ENCODE data around the gene POLR2J2. TPM values are rescaled to one million over a fixed set of nuclear protein-coding genes. Genes with fewer than 3 reads are reported as not detected.

Gene POLR2J2
- total RNA-seq: 0.23 TPM in 1 of 2 replicates, not detected in the other

GRCh38 chr7:102671166-102671955 lies at the start of gene POLR2J2:
Gene POLR2J2 (minus strand): TSS chr7:102671663. CDS start chr7:102671601, 62 bp downstream.

GRCh38 chr7:102649924-102650323 lies 21.5 kb downstream of the POLR2J2 start, which contains the start of gene SPDYE2B:
Gene SPDYE2B (plus strand): TSS chr7:102650319. CDS start chr7:102652349, 2,030 bp downstream.

GRCh38 chr7:102642691-102643090 lies 28.8 kb downstream of the POLR2J2 start, which contains the start of gene UPK3BL1:
Gene UPK3BL1 (minus strand): TSS chr7:102642791. CDS start chr7:102642741, 50 bp downstream.

GRCh38 chr7:102616507-102617125 lies 54.8 kb downstream of the POLR2J2 start, which contains the start of gene RASA4:
Gene RASA4 (minus strand): TSS chr7:102616756. CDS start chr7:102616689, 67 bp downstream.

Other genes starting within 250 kb of the POLR2J2 start
- 28.3 and 34.1 TPM in 2 replicates for gene ORAI2, start 238.1 kb downstream of the POLR2J2 start, total RNA-seq
- 22.4 and 28.2 TPM in 2 replicates for gene ALKBH4, start 206.8 kb downstream of the POLR2J2 start, total RNA-seq
- gene LRWD1, start 206.7 kb downstream of the POLR2J2 start, total RNA-seq: 5.6 and 7.5 TPM in 2 replicates
- 24.0 and 47.8 TPM in 2 replicates for gene POLR2J, start 192.7 kb downstream of the POLR2J2 start, total RNA-seq
- gene RASA4B, start 153.9 kb downstream of the POLR2J2 start, total RNA-seq: 1.8 and 10.6 TPM in 2 replicates
- 0.09 and 0.35 TPM in 2 replicates for gene UPK3BL2, start 128.0 kb downstream of the POLR2J2 start, total RNA-seq
- not detected in 2 replicates for gene SPDYE2, start 120.4 kb downstream of the POLR2J2 start, total RNA-seq
- 4.1 and 13.4 TPM in 2 replicates for gene POLR2J3, start 99.1 kb downstream of the POLR2J2 start, total RNA-seq
- 6.0 and 9.3 TPM in 2 replicates for gene RASA4, start 54.9 kb downstream of the POLR2J2 start, total RNA-seq
- gene UPK3BL1, start 28.9 kb downstream of the POLR2J2 start, total RNA-seq: 20.4 and 22.5 TPM in 2 replicates
- not detected in 2 replicates for gene SPDYE2B, start 21.3 kb downstream of the POLR2J2 start, total RNA-seq
- gene FAM185A, start 77.3 kb upstream of the POLR2J2 start, total RNA-seq: 2.3 and 4.0 TPM in 2 replicates
- gene LRRC17, start 241.3 kb upstream of the POLR2J2 start, total RNA-seq: 76.1 and 264 TPM in 2 replicates